Measurements from ENCODE around the gene PROX1. TPM values are rescaled to one million over a fixed set of nuclear protein-coding genes. Genes with fewer than 3 reads are reported as not detected.

PROX1 gene
- total RNA-seq, 2 experiments from 2014 or later, result 0.02 to 0.17 TPM

GRCh38 chr1:213966122-213966521, 21.7 kb upstream of the PROX1 start:
- Mint-ChIP-seq H3K4me3 (no peak overlapping the region), H3K36me3 (no peaks in the 10 kb centered on the region), H3K4me1 (ENCODE audit: low read depth) (no peaks in the 10 kb centered on the region), H3K9me3 (peaks cover 3% of the 10 kb centered on the region), H3K27ac (no peak overlapping the region), H3K27me3 (peaks cover 15% of the 10 kb centered on the region)
- CTCF ChIA-PET, result no interaction called here
- no peak for DNase-seq
- intact Hi-C loops (cut with micrococcal nuclease), result no loop called here
- POLR2A ChIA-PET, result no interaction called here

- Mint-ChIP-seq H3K36me3 (no peaks in the 10 kb centered on the region), H3K4me3 (no peak overlapping the region), H3K27me3 (peaks cover 12% of the 10 kb centered on the region), H3K9me3 (no peaks in the 10 kb centered on the region), H3K4me1 (ENCODE audit: low read depth) (no peaks in the 10 kb centered on the region), H3K27ac (no peak overlapping the region)
- no peak for DNase-seq
- intact Hi-C loops (cut with micrococcal nuclease), result no loop called here
- CTCF ChIA-PET, result no interaction called here
- POLR2A ChIA-PET, result no interaction called here
Observed at GRCh38 chr1:213968146-213968825, 19.5 kb upstream of the PROX1 start.

GRCh38 chr1:213969958-213970555, 17.7 kb upstream of the PROX1 start:
- Mint-ChIP-seq H3K4me3 (no peak overlapping the region), H3K27ac (no peak overlapping the region), H3K9me3 (no peaks in the 10 kb centered on the region), H3K4me1 (ENCODE audit: low read depth) (no peaks in the 10 kb centered on the region), H3K36me3 (no peaks in the 10 kb centered on the region), H3K27me3 (peaks cover 12% of the 10 kb centered on the region)
- POLR2A ChIA-PET, result no interaction called here
- DNase-seq, result no peak
- intact Hi-C loops (cut with micrococcal nuclease), result no loop called here
- CTCF ChIA-PET, result no interaction called here

GRCh38 chr1:213972141-213972540, 15.6 kb upstream of the PROX1 start:
- H3K9me3 Mint-ChIP-seq, result no peaks in the 10 kb centered on the region
- H3K4me3 Mint-ChIP-seq, result no peak overlapping the region
- no peaks in the 10 kb centered on the region for H3K36me3 Mint-ChIP-seq
- peaks cover 26% of the 10 kb centered on the region for H3K27me3 Mint-ChIP-seq
- H3K27ac Mint-ChIP-seq, result no peak overlapping the region
- ChIA-PET POLR2A (no interaction called here), CTCF (no interaction called here)
- H3K4me1 Mint-ChIP-seq (ENCODE audit: low read depth), result no peaks in the 10 kb centered on the region
- DNase-seq, result no peak
- intact Hi-C loops (cut with micrococcal nuclease), result no loop called here

GRCh38 chr1:213973129-213973528, 14.6 kb upstream of the PROX1 start:
- DNase-seq, result no peak
- Mint-ChIP-seq H3K4me1 (ENCODE audit: low read depth) (no peaks in the 10 kb centered on the region), H3K27ac (no peak overlapping the region), H3K4me3 (no peak overlapping the region), H3K9me3 (no peaks in the 10 kb centered on the region), H3K27me3 (peaks cover 34% of the 10 kb centered on the region), H3K36me3 (no peaks in the 10 kb centered on the region)
- intact Hi-C loops (cut with micrococcal nuclease), result no loop called here
- POLR2A ChIA-PET, result no interaction called here
- CTCF ChIA-PET, result no interaction called here

- Mint-ChIP-seq H3K27me3 (peaks cover 55% of the 10 kb centered on the region), H3K36me3 (peaks cover 4% of the 10 kb centered on the region), H3K27ac (no peak overlapping the region), H3K4me3 (no peak overlapping the region), H3K4me1 (ENCODE audit: low read depth) (peaks cover 6% of the 10 kb centered on the region), H3K9me3 (no peaks in the 10 kb centered on the region)
- intact Hi-C loops (cut with micrococcal nuclease), result no loop called here
- POLR2A ChIA-PET, result no interaction called here
- CTCF ChIA-PET, result no interaction called here
- DNase-seq, result no peak
Observed at GRCh38 chr1:213976665-213977485, 10.9 kb upstream of the PROX1 start.

- Mint-ChIP-seq H3K4me3 (no peak overlapping the region), H3K4me1 (ENCODE audit: low read depth) (peaks cover 8% of the 10 kb centered on the region), H3K27ac (no peak overlapping the region), H3K27me3 (peaks cover 61% of the 10 kb centered on the region), H3K9me3 (no peaks in the 10 kb centered on the region), H3K36me3 (peaks cover 7% of the 10 kb centered on the region)
- POLR2A ChIA-PET, result no interaction called here
- no peak for DNase-seq
- intact Hi-C loops (cut with micrococcal nuclease), result no loop called here
- CTCF ChIA-PET, result no interaction called here
Observed at GRCh38 chr1:213977486-213977842, 10.3 kb upstream of the PROX1 start.

GRCh38 chr1:213977909-213978308, 9.9 kb upstream of the PROX1 start:
- CTCF ChIA-PET, result no interaction called here
- POLR2A ChIA-PET, result no interaction called here
- H3K4me1 Mint-ChIP-seq (ENCODE audit: low read depth), result peaks cover 8% of the 10 kb centered on the region
- H3K27me3 Mint-ChIP-seq, result peaks cover 61% of the 10 kb centered on the region
- peaks cover 7% of the 10 kb centered on the region for H3K36me3 Mint-ChIP-seq
- H3K4me3 Mint-ChIP-seq, result no peak overlapping the region
- no peak overlapping the region for H3K27ac Mint-ChIP-seq
- no peak for DNase-seq
- no peaks in the 10 kb centered on the region for H3K9me3 Mint-ChIP-seq
- intact Hi-C loops (cut with micrococcal nuclease), result no loop called here

GRCh38 chr1:213979751-213980586, 7.8 kb upstream of the PROX1 start:
- Mint-ChIP-seq H3K4me1 (ENCODE audit: low read depth) (peaks cover 12% of the 10 kb centered on the region), H3K9me3 (no peaks in the 10 kb centered on the region), H3K27me3 (peaks cover 81% of the 10 kb centered on the region), H3K4me3 (no peak overlapping the region), H3K36me3 (peaks cover 7% of the 10 kb centered on the region), H3K27ac (no peak overlapping the region)
- intact Hi-C loops (cut with micrococcal nuclease), result loop anchor here (10.0 kb wide), 1 partner anchor 295 kb away; no protein-coding TSS in a partner anchor
- no peak for DNase-seq
- ChIA-PET POLR2A (no interaction called here), CTCF (no interaction called here)

- peaks cover 16% of the 10 kb centered on the region for H3K4me1 Mint-ChIP-seq (ENCODE audit: low read depth)
- intact Hi-C loops (cut with micrococcal nuclease), result loop anchor here (10.0 kb wide), 1 partner anchor 296 kb away; no protein-coding TSS in a partner anchor
- ChIA-PET CTCF (no interaction called here), POLR2A (no interaction called here)
- peaks cover 7% of the 10 kb centered on the region for H3K36me3 Mint-ChIP-seq
- H3K27me3 Mint-ChIP-seq, result peaks cover 80% of the 10 kb centered on the region
- no peak for DNase-seq
- H3K27ac Mint-ChIP-seq, result no peak overlapping the region
- no peak overlapping the region for H3K4me3 Mint-ChIP-seq
- H3K9me3 Mint-ChIP-seq, result no peaks in the 10 kb centered on the region
Observed at GRCh38 chr1:213980906-213981305, 6.9 kb upstream of the PROX1 start.

- POLR2A ChIA-PET, result no interaction called here
- H3K36me3 Mint-ChIP-seq, result peaks cover 7% of the 10 kb centered on the region
- peaks cover 20% of the 10 kb centered on the region for H3K4me1 Mint-ChIP-seq (ENCODE audit: low read depth)
- intact Hi-C loops (cut with micrococcal nuclease), result loop anchor here (10.0 kb wide), 1 partner anchor 297 kb away; no protein-coding TSS in a partner anchor
- no peak for DNase-seq
- H3K4me3 Mint-ChIP-seq, result no peak overlapping the region
- H3K9me3 Mint-ChIP-seq, result no peaks in the 10 kb centered on the region
- H3K27ac Mint-ChIP-seq, result no peak overlapping the region
- H3K27me3 Mint-ChIP-seq, result peaks cover 82% of the 10 kb centered on the region
- CTCF ChIA-PET, result no interaction called here
Observed at GRCh38 chr1:213982289-213982671, 5.5 kb upstream of the PROX1 start.
